ENCODE measurements around the gene UNC80. TPM values are rescaled to one million over a fixed set of nuclear protein-coding genes. Genes with fewer than 3 reads are reported as not detected.

UNC80 gene
- total and polyA plus RNA-seq, 2 of the 13 experiments (the other 11 are each of a cell fraction or from before 2014, with no cell fraction given), result not detected

- intact Hi-C loops (cut with micrococcal nuclease; ENCODE audit: unreplicated experiment) (no loop called here), in situ Hi-C loops (cut with HindIII; ENCODE audit: extremely low pct_ligation_motif_present, low pct_unique_long_range_greater_than_20kb) (no loop called here)
- Histone ChIP-seq H3K27ac (ENCODE audit: extremely low read length, insufficient read depth, low read length) (no peak overlapping the region), H3K9me3 (ENCODE audit: low read length) (no peaks in the 10 kb centered on the region), H3K4me3 (replicated peaks in 1 of 3; ENCODE audit: insufficient read depth in 1 of 3, low read depth in 2 of 3, low read length in 3 of 3) (no peak overlapping the region), H2AFZ (ENCODE audit: low read length) (no peak overlapping the region), H3K4me1 (ENCODE audit: insufficient read depth, low read length) (peaks cover 48% of the 10 kb centered on the region), H3K36me3 (replicated peaks in 1 of 2; ENCODE audit: control insufficient read depth in 1 of 2, insufficient read depth in 2 of 2, low read length in 2 of 2) (peaks cover 4 to 30% of the 10 kb centered on the region in 2 experiments), H3K27me3 (ENCODE audit: control insufficient read depth in 1 of 2, insufficient read depth in 2 of 2, low read length in 2 of 2) (no peaks in the 10 kb centered on the region; a peak in 1 of 5 replicates), H3K79me2 (ENCODE audit: insufficient read depth, low read length) (peaks cover 92% of the 10 kb centered on the region), H3K9ac (ENCODE audit: insufficient read depth, low read depth, low read length) (no peak overlapping the region), H4K20me1 (ENCODE audit: insufficient read depth, low read length) (peaks cover 23% of the 10 kb centered on the region), H3K4me2 (ENCODE audit: low read depth, low read length) (no peak overlapping the region)
- CTCF ChIA-PET (ENCODE audit: low intra/inter-chr PET ratio, low total read pairs), result no interaction called here
- no TSS peak for BruUV-seq (replicated peaks)
- TF ChIP-seq FOSL2 (CRISPR knock-in tag; IDR thresholded peaks at IDR 0.05) (no peak), KDM3A (CRISPR knock-in tag; IDR thresholded peaks at IDR 0.05; ENCODE audit: low read depth) (no peak), IRF1 (CRISPR knock-in tag; IDR thresholded peaks at IDR 0.05; ENCODE audit: low read depth) (no peak), ZBTB8A (CRISPR knock-in tag; IDR thresholded peaks at IDR 0.05; ENCODE audit: borderline replicate concordance, low read depth) (no peak)
- FAIRE-seq, result no peak
- no peak for DNase-seq (ENCODE audit: low spot score)
- ATAC-seq, result no peak
- POLR2A ChIA-PET, result no interaction called here
- 96% methylated on average over 2 of the region's 2 CpGs for WGBS (ENCODE audit: low lambda C conversion rate)
Measured at GRCh38 chr2:210007895-210008294, 236.3 kb downstream of the UNC80 start.

DNA sequence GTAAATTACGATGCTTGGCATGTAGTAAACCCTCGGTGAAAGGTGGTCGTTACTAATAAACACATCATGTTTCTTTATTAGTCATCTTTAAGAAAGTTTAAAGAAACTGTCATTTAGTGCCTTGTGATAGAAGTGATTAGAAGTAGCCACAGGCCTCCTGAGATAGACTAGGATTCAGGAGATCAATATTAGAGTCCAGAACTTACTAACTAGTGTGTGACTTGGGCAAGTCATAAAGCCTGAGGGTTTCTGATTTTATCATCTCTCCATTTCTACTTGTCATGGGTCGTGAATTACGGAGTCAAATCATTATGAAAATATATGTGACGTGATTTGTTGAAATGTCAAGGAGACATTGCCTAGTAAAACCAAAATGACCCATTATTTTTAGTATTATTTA is 237.5 kb downstream of the UNC80 start:
- Histone ChIP-seq H3K27me3 (ENCODE audit: control insufficient read depth in 1 of 2, insufficient read depth in 2 of 2, low read length in 2 of 2) (no peaks in the 10 kb centered on the region), H3K4me2 (ENCODE audit: low read depth, low read length) (no peak overlapping the region), H3K27ac (ENCODE audit: extremely low read length, insufficient read depth, low read length) (no peak overlapping the region), H2AFZ (ENCODE audit: low read length) (no peak overlapping the region), H3K4me1 (ENCODE audit: insufficient read depth, low read length) (peaks cover 39% of the 10 kb centered on the region), H3K9ac (ENCODE audit: insufficient read depth, low read depth, low read length) (no peak overlapping the region), H3K4me3 (replicated peaks in 1 of 3; ENCODE audit: insufficient read depth in 1 of 3, low read depth in 2 of 3, low read length in 3 of 3) (no peak overlapping the region), H3K36me3 (replicated peaks in 1 of 2; ENCODE audit: control insufficient read depth in 1 of 2, insufficient read depth in 2 of 2, low read length in 2 of 2) (peaks cover 5 to 40% of the 10 kb centered on the region in 2 experiments), H3K9me3 (ENCODE audit: low read length) (no peaks in the 10 kb centered on the region), H4K20me1 (ENCODE audit: insufficient read depth, low read length) (peaks cover 23% of the 10 kb centered on the region), H3K79me2 (ENCODE audit: insufficient read depth, low read length) (peaks cover 84% of the 10 kb centered on the region)
- 82% methylated on average over 6 of the region's 6 CpGs for WGBS (ENCODE audit: low lambda C conversion rate)
- DNase-seq (ENCODE audit: low spot score) (no peak), ATAC-seq (no peak), FAIRE-seq (no peak)
- CTCF ChIA-PET (ENCODE audit: low intra/inter-chr PET ratio, low total read pairs), result no interaction called here
- in situ Hi-C loops (cut with HindIII; ENCODE audit: extremely low pct_ligation_motif_present, low pct_unique_long_range_greater_than_20kb), result no loop called here
- intact Hi-C loops (cut with micrococcal nuclease; ENCODE audit: unreplicated experiment), result no loop called here
- no TSS peak for BruUV-seq (replicated peaks)
- POLR2A ChIA-PET, result no interaction called here
- TF ChIP-seq TEAD2 (CRISPR knock-in tag; IDR thresholded peaks at IDR 0.05), result no peak
- no peak for TF ChIP-seq AGO2 (optimal IDR thresholded peaks at IDR 0.05; ENCODE audit: low read depth, low read length)
- TF ChIP-seq ATF3 (CRISPR knock-in tag; IDR thresholded peaks at IDR 0.05), result no peak
- no peak for TF ChIP-seq RBM22 (optimal IDR thresholded peaks at IDR 0.05; ENCODE audit: low read length)
- TF ChIP-seq, protein P1, sequence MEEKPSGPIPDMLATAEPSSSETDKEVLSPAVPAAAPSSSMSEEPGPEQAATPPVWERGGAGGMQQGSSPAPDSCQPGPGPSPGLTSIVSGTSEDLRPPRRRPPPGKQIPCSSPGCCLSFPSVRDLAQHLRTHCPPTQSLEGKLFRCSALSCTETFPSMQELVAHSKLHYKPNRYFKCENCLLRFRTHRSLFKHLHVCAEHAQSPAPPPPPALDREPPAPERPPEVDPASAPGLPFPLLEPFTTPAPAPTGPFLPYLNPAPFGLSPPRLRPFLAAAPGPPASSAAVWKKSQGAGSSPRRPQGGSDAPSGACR (CRISPR knock-in tag; IDR thresholded peaks at IDR 0.05), result no peak
- TF ChIP-seq ZNF746 (CRISPR knock-in tag; IDR thresholded peaks at IDR 0.05), result no peak
- TF ChIP-seq ZNF232 (CRISPR knock-in tag; IDR thresholded peaks at IDR 0.05; ENCODE audit: borderline replicate concordance), result no peak
- TF ChIP-seq MTA1 (CRISPR knock-in tag; IDR thresholded peaks at IDR 0.05; ENCODE audit: borderline replicate concordance), result no peak
- TF ChIP-seq TERF1 (CRISPR knock-in tag; IDR thresholded peaks at IDR 0.05), result no peak
- TF ChIP-seq SRSF4 (IDR thresholded peaks at IDR 0.05; ENCODE audit: low read depth, low read length, poor library complexity, severe bottlenecking), result no peak
- TF ChIP-seq DPF2 (CRISPR knock-in tag; IDR thresholded peaks at IDR 0.05; ENCODE audit: borderline replicate concordance, low read depth), result no peak
- TF ChIP-seq ZMYM4 (CRISPR knock-in tag; IDR thresholded peaks at IDR 0.05), result no peak
- TF ChIP-seq NCOA5 (CRISPR knock-in tag; IDR thresholded peaks at IDR 0.05), result no peak
- no peak for TF ChIP-seq BCL6 (CRISPR knock-in tag; IDR thresholded peaks at IDR 0.05)
